Lower leg skin (tissue), 3 donors: ENCODE results near the gene PARD6B.

Experiments used
- POLR2A ChIP-seq, 2 donors: fragments of 450-650 bp; IDR thresholded peaks; one replicate each; pipeline ENCODE4 v1.6.1; 2016 to 2017; ENCODE audit warnings: antibody characterized with exemption in 2 of 2, mild to moderate bottlenecking in 1 of 2, moderate library complexity in 1 of 2
- TF ChIP-seq, protein P1 (sequence below), 3 donors: fragments of 450-650 bp; IDR thresholded peaks; one replicate each; pipeline ENCODE4 v1.5.1; 2016; ENCODE audit warnings: antibody characterized with exemption in 3 of 3, mild to moderate bottlenecking in 3 of 3, moderate library complexity in 2 of 3

DNA sequence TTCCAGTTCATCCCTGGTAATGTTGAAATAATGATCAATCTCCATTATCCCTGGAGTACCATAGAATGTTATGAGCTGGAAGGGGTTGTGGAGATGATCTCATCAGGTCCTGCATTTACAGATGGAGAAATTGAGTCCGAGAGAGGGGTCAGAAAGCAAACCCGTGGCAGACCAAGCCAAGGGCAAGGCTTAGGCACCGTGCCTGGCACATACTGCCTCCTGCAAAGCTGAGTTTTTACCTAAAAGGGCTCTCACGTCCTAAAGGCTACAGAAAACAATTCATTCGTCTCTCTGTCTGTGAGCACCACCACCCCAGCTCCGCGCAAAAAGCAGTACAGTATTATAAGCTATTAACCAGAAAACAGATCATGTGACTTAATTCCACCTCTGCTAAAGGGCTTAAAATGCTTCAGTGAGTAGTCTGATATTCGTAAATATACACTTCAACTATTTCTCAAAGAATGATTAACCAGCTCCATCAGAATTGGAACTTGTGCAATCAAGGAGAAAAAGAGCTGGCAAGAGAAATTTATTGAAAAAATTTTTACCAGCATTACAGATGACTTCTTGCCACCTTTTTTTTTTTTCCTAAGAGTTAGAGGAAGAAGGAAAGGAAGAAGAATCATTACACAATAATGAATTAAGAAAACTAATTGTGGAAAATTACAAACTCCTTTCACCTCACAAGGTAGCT is 3.4 kb upstream of the PARD6B start:
- TF ChIP-seq, protein P1, sequence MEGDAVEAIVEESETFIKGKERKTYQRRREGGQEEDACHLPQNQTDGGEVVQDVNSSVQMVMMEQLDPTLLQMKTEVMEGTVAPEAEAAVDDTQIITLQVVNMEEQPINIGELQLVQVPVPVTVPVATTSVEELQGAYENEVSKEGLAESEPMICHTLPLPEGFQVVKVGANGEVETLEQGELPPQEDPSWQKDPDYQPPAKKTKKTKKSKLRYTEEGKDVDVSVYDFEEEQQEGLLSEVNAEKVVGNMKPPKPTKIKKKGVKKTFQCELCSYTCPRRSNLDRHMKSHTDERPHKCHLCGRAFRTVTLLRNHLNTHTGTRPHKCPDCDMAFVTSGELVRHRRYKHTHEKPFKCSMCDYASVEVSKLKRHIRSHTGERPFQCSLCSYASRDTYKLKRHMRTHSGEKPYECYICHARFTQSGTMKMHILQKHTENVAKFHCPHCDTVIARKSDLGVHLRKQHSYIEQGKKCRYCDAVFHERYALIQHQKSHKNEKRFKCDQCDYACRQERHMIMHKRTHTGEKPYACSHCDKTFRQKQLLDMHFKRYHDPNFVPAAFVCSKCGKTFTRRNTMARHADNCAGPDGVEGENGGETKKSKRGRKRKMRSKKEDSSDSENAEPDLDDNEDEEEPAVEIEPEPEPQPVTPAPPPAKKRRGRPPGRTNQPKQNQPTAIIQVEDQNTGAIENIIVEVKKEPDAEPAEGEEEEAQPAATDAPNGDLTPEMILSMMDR (IDR thresholded peaks at IDR 0.05), result no peak
- no peak for TF ChIP-seq POLR2A (IDR thresholded peaks at IDR 0.05)
